Neural progenitor cell (in vitro differentiated cells): ENCODE data around the gene HMGB1. TPM values are rescaled to one million over a fixed set of nuclear protein-coding genes. Genes with fewer than 3 reads are reported as not detected.

Experiments
- DNase-seq: peaks from one replicate; pipeline ENCODE4 v3.0.0-alpha.2; 2016; ENCODE audit warnings: low spot score
- H2AFZ ChIP-seq: fragments of 200-600 bp; sonication (generic); replicated peaks from 2 replicates; pipeline ENCODE4 v1.6.1; 2016; ENCODE audit warnings: antibody characterized with exemption
- H3F3A ChIP-seq: fragments of 200-600 bp; sonication (generic); 2 replicates; pipeline ENCODE4 v1.6.1; 2016; ENCODE audit warnings: antibody characterized with exemption, low read depth
- H3K27ac ChIP-seq: fragments of 200-600 bp; sonication (generic); 2 replicates; pipeline ENCODE4 v1.5.1; 2016; ENCODE audit warnings: mild to moderate bottlenecking
- H3K27me3 ChIP-seq: fragments of 200-600 bp; sonication (generic); 2 replicates; pipeline ENCODE4 v1.6.1; 2016; ENCODE audit warnings: mild to moderate bottlenecking, moderate library complexity
- H3K36me3 ChIP-seq: fragments of 200-600 bp; sonication (generic); 2 replicates; pipeline ENCODE4 v1.5.1; 2016
- H3K4me1 ChIP-seq: fragments of 200-600 bp; sonication (generic); 2 replicates; pipeline ENCODE4 v1.6.1; 2016; ENCODE audit warnings: mixed run types
- H3K4me2 ChIP-seq: fragments of 200-600 bp; sonication (generic); 2 replicates; pipeline ENCODE4 v1.6.1; 2016
- H3K4me3 ChIP-seq: fragments of 200-600 bp; sonication (generic); 2 replicates; pipeline ENCODE4 v1.5.1; 2016
- H3K79me2 ChIP-seq: fragments of 200-600 bp; sonication (generic); 2 replicates; pipeline ENCODE4 v1.6.1; 2016; ENCODE audit warnings: low read depth
- H3K9ac ChIP-seq: fragments of 200-600 bp; sonication (generic); 2 replicates; pipeline ENCODE4 v1.6.1; 2016
- H3K9me3 ChIP-seq: fragments of 200-600 bp; sonication (generic); 2 replicates; pipeline ENCODE4 v1.5.1; 2016; ENCODE audit warnings: low read depth
- H4K20me1 ChIP-seq: fragments of 200-600 bp; sonication (generic); 2 replicates; pipeline ENCODE4 v1.6.1; 2016; ENCODE audit warnings: low read depth
- H3K27ac Mint-ChIP-seq: 3 replicates; pipeline ENCODE4 v1.8.0; 2021; ENCODE audit warnings: mixed read lengths
- H3K27me3 Mint-ChIP-seq: 2 replicates; pipeline ENCODE4 v1.8.0; 2022; ENCODE audit warnings: low read depth, mild to moderate bottlenecking, inconsistent platforms, moderate library complexity, mixed read lengths; ENCODE audit not compliant: insufficient read depth
- H3K36me3 Mint-ChIP-seq: 3 replicates; pipeline ENCODE4 v1.8.0; 2021; ENCODE audit warnings: mixed read lengths
- H3K4me1 Mint-ChIP-seq: 3 replicates; pipeline ENCODE4 v1.8.0; 2021; ENCODE audit warnings: mixed read lengths
- H3K4me3 Mint-ChIP-seq: 3 replicates; pipeline ENCODE4 v1.8.0; 2021; ENCODE audit warnings: mild to moderate bottlenecking, moderate library complexity, mixed read lengths
- H3K9me3 Mint-ChIP-seq: 3 replicates; pipeline ENCODE4 v1.8.0; 2020; ENCODE audit warnings: mixed read lengths
- EZH2 ChIP-seq: fragments of 200-600 bp; sonication (generic); IDR thresholded peaks from 2 replicates; pipeline ENCODE4 v1.6.1; 2017; ENCODE audit warnings: antibody characterized with exemption, mild to moderate bottlenecking, moderate library complexity
- EZH2phosphoT487 ChIP-seq: fragments of 200-600 bp; sonication (generic); IDR thresholded peaks from 2 replicates; pipeline ENCODE4 v1.6.1; 2017; ENCODE audit warnings: antibody characterized with exemption
- total RNA-seq: library from RNA; depleted of rRNA; stranded (reverse); fragments of >200 nt; gene quantifications from 2 replicates; pipeline ENCODE4 v1.2.3, GENCODE V29; 2015; ENCODE audit warnings: low replicate concordance
- TF ChIP-seq, protein P1 (sequence below): fragments of 200-600 bp; sonication (generic); IDR thresholded peaks from 2 replicates; pipeline ENCODE4 v1.5.1; 2017; ENCODE audit warnings: antibody characterized with exemption, mild to moderate bottlenecking

HMGB1 gene
- total RNA-seq, result 886 and 1,493 TPM in 2 replicates

DNA sequence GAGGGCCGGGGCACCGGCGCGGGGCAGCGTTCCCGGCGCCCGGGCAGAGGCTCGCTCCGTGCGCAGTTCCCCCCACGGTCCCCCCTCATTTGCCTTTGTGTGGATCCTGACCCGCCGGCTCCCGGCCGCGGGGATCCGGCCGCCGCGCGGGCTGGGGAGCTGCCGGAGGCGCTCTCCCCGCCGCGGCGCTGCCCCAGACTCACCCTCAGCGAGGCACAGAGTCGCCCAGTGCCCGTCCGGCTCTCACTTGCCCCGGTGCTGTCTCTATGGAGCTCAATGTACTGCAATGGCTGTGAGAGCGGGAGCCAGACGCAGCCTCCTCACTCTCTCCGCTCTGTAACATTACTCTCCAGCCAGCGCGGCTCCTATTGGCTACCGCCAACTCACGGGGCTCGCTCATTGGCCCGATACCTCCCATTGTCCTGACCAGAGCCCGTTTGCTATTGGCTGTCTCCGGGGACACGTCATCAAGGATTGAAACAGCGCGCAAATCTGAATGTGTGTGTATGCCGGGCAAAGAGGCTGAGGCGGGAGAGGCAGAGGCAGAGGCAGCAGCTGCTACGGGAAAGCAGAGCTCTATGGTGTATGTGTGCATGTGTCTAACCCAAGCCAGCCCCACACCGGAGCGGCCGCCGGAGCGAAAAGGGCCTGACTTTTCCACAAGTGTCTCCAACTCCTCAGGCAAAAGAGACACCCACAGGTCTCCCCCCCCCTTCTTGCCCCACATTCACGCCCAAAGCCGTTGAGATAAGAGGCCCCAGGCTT, at the start of gene HMGB1:
HMGB1 (minus strand) TSS at position 344 of the 765 bp plus-strand sequence. CDS start 2,256 bp downstream, outside the sequence.
- peaks cover 9% of the 10 kb centered on the region for H3K27me3 Mint-ChIP-seq
- TF ChIP-seq EZH2phosphoT487 (no peak), EZH2 (no peak)
- TF ChIP-seq, protein P1, sequence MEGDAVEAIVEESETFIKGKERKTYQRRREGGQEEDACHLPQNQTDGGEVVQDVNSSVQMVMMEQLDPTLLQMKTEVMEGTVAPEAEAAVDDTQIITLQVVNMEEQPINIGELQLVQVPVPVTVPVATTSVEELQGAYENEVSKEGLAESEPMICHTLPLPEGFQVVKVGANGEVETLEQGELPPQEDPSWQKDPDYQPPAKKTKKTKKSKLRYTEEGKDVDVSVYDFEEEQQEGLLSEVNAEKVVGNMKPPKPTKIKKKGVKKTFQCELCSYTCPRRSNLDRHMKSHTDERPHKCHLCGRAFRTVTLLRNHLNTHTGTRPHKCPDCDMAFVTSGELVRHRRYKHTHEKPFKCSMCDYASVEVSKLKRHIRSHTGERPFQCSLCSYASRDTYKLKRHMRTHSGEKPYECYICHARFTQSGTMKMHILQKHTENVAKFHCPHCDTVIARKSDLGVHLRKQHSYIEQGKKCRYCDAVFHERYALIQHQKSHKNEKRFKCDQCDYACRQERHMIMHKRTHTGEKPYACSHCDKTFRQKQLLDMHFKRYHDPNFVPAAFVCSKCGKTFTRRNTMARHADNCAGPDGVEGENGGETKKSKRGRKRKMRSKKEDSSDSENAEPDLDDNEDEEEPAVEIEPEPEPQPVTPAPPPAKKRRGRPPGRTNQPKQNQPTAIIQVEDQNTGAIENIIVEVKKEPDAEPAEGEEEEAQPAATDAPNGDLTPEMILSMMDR, result no peak
- peak; percentile 99 for DNase-seq
- H3K9me3 ChIP-seq, result no peaks in the 10 kb centered on the region
- peak within 1 kb of the TSS; percentile 98 for H3K9ac ChIP-seq
- H3K4me1 Mint-ChIP-seq, result peaks cover 38% of the 10 kb centered on the region
- peak within 1 kb of the TSS; percentile 87 for H3K4me2 ChIP-seq
- H3K79me2 ChIP-seq, result peaks cover 43% of the 10 kb centered on the region
- peaks cover 19% of the 10 kb centered on the region for H3K4me1 ChIP-seq
- no peaks in the 10 kb centered on the region for H3K27me3 ChIP-seq
- peak within 1 kb of the TSS; percentile 98 for H3K4me3 Mint-ChIP-seq
- H3K27ac Mint-ChIP-seq, result peak within 1 kb of the TSS; percentile 99
- peaks cover 9% of the 10 kb centered on the region for H3K36me3 Mint-ChIP-seq
- H2AFZ ChIP-seq, result peak within 1 kb of the TSS; percentile 64
- peaks cover 40% of the 10 kb centered on the region for H3F3A ChIP-seq
- peaks cover 30% of the 10 kb centered on the region for H4K20me1 ChIP-seq
- H3K27ac ChIP-seq, result peak within 1 kb of the TSS; percentile 94
- H3K36me3 ChIP-seq, result peaks cover 19% of the 10 kb centered on the region
- peaks cover 3% of the 10 kb centered on the region for H3K9me3 Mint-ChIP-seq
- peak within 1 kb of the TSS; percentile 98 for H3K4me3 ChIP-seq

DNA sequence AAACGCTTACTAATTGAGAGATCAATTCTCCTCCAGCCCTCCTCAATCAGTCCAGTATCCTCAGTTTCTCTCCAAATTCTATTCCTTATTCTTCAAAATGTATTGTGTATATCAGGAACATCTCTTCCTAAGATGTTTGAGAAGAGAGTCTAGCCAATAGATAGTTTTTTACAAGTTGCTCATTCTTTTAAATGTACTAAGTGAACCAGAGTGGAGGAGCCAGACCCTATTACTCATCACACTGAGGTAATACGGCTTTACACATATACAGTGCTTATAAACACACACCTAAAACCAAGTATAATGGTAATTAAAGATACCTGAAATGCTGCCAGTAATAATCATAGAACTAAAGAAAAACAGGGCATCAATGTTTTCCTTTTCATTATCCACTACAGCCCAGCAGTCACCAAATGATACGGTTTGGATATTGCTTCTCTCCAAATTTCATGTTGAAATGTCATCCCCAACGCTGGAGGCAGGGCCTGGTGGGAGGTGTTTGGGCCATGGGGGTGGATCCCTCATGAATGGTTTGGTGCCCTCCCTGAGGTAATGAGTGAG, 45.2 kb upstream of the HMGB1 start:
- Histone ChIP-seq H3K9ac (no peak overlapping the region), H3K79me2 (no peaks in the 10 kb centered on the region), H2AFZ (no peak overlapping the region), H3K4me2 (no peak overlapping the region), H3K4me3 (no peak overlapping the region), H3K36me3 (no peaks in the 10 kb centered on the region), H3K27ac (no peak overlapping the region), H3F3A (no peaks in the 10 kb centered on the region), H3K27me3 (no peaks in the 10 kb centered on the region), H3K4me1 (no peaks in the 10 kb centered on the region), H3K9me3 (no peaks in the 10 kb centered on the region), H4K20me1 (no peaks in the 10 kb centered on the region)
- Mint-ChIP-seq H3K36me3 (no peaks in the 10 kb centered on the region), H3K27me3 (peaks cover under 1% of the 10 kb centered on the region), H3K4me3 (no peak overlapping the region), H3K9me3 (no peaks in the 10 kb centered on the region), H3K27ac (no peak overlapping the region), H3K4me1 (no peaks in the 10 kb centered on the region)
- no peak for DNase-seq
- TF ChIP-seq, protein P1, result no peak
- TF ChIP-seq EZH2 (no peak), EZH2phosphoT487 (no peak)

- H3K9me3 Mint-ChIP-seq, result no peaks in the 10 kb centered on the region
- no peaks in the 10 kb centered on the region for H3K4me1 ChIP-seq
- peaks cover 4% of the 10 kb centered on the region for H3K27me3 Mint-ChIP-seq
- TF ChIP-seq EZH2, result no peak
- TF ChIP-seq, protein P1, result no peak
- no peak for TF ChIP-seq EZH2phosphoT487
- no peak for DNase-seq
- H3K4me3 Mint-ChIP-seq, result no peak overlapping the region
- H3K4me3 ChIP-seq, result no peak overlapping the region
- H3K9ac ChIP-seq, result no peak overlapping the region
- H3K9me3 ChIP-seq, result no peaks in the 10 kb centered on the region
- H3K4me2 ChIP-seq, result no peak overlapping the region
- H3K36me3 Mint-ChIP-seq, result no peaks in the 10 kb centered on the region
- H3K27me3 ChIP-seq, result no peaks in the 10 kb centered on the region
- H3K27ac Mint-ChIP-seq, result no peak overlapping the region
- no peaks in the 10 kb centered on the region for H3K4me1 Mint-ChIP-seq
- H3F3A ChIP-seq, result no peaks in the 10 kb centered on the region
- H3K27ac ChIP-seq, result no peak overlapping the region
- H3K36me3 ChIP-seq, result no peaks in the 10 kb centered on the region
- H3K79me2 ChIP-seq, result no peaks in the 10 kb centered on the region
- no peaks in the 10 kb centered on the region for H4K20me1 ChIP-seq
- no peak overlapping the region for H2AFZ ChIP-seq
These were observed 44.4 kb upstream of the HMGB1 start for GRCh38 chr13:30510091-30510490.
